Type B pancreatic cell (in vitro differentiated cells): Measurements from ENCODE around the gene CHCHD4. TPM values are rescaled to one million over a fixed set of nuclear protein-coding genes. Genes with fewer than 3 reads are reported as not detected.
"Not testable (repeated sequence)": the region's sequence is repeated elsewhere in the genome, so short reads cannot be mapped to it uniquely, and the experiment has no call there.

Experiments used
- DNase-seq: peaks from one replicate; pipeline ENCODE4 v3.0.0; 2021; ENCODE audit warnings: mixed read lengths; ENCODE audit not compliant: unreplicated experiment; ENCODE audit errors: extremely low spot score
- H3K27ac Mint-ChIP-seq: 2 replicates; pipeline ENCODE4 v1.8.0; 2021; ENCODE audit warnings: mild to moderate bottlenecking, mixed read lengths
- H3K27me3 Mint-ChIP-seq: 2 replicates; pipeline ENCODE4 v1.8.0; 2021; ENCODE audit warnings: mixed read lengths
- H3K36me3 Mint-ChIP-seq: 2 replicates; pipeline ENCODE4 v1.8.0; 2021; ENCODE audit warnings: mixed read lengths
- H3K4me1 Mint-ChIP-seq: one replicate; pipeline ENCODE4 v1.8.0; 2021; ENCODE audit warnings: mixed read lengths; ENCODE audit not compliant: unreplicated experiment
- H3K4me3 Mint-ChIP-seq: 2 replicates; pipeline ENCODE4 v1.8.0; 2021; ENCODE audit warnings: mild to moderate bottlenecking, mixed read lengths
- H3K9me3 Mint-ChIP-seq: 2 replicates; pipeline ENCODE4 v1.8.0; 2021; ENCODE audit warnings: mixed read lengths
- CTCF ChIP-seq: fragments of 200-600 bp; sonication (generic); conservative IDR thresholded peaks from 2 replicates; pipeline ENCODE4 v1.5.0; 2021; ENCODE audit warnings: antibody characterized with exemption, mild to moderate bottlenecking
- total RNA-seq: library from RNA; stranded (reverse); gene quantifications from 2 replicates; pipeline ENCODE4 v1.2.1, GENCODE V29; 2021; ENCODE audit warnings: low replicate concordance

CHCHD4 gene
- total RNA-seq, 1 donor from 2014 or later = 14.1 TPM

GRCh38 chr3:14082108-14082657, 42.5 kb downstream of the CHCHD4 start:
- Mint-ChIP-seq H3K27me3 (peaks cover 13% of the 10 kb centered on the region), H3K9me3 (peaks cover 6% of the 10 kb centered on the region), H3K4me3 (no peak overlapping the region), H3K4me1 (no peaks in the 10 kb centered on the region), H3K36me3 (no peaks in the 10 kb centered on the region), H3K27ac (no peak overlapping the region)
- TF ChIP-seq CTCF = no peak
- DNase-seq = no peak

- TF ChIP-seq CTCF = no peak
- Mint-ChIP-seq H3K9me3 (peaks cover 6% of the 10 kb centered on the region), H3K27ac (no peak overlapping the region), H3K4me1 (no peaks in the 10 kb centered on the region), H3K27me3 (peaks cover 9% of the 10 kb centered on the region), H3K36me3 (no peaks in the 10 kb centered on the region), H3K4me3 (no peak overlapping the region)
- DNase-seq = no peak
These were observed 47.4 kb downstream of the CHCHD4 start for GRCh38 chr3:14077310-14077709.

- H3K27me3 Mint-ChIP-seq, H3K27ac Mint-ChIP-seq, DNase-seq, H3K4me1 Mint-ChIP-seq, H3K36me3 Mint-ChIP-seq, H3K9me3 Mint-ChIP-seq, H3K4me3 Mint-ChIP-seq: not testable (repeated sequence)
These were observed 49.4 kb downstream of the CHCHD4 start for GRCh38 chr3:14075233-14075632.

- no peak for TF ChIP-seq CTCF
- no peaks in the 10 kb centered on the region for H3K4me1 Mint-ChIP-seq
- peaks cover 7% of the 10 kb centered on the region for H3K27me3 Mint-ChIP-seq
- no peak overlapping the region for H3K27ac Mint-ChIP-seq
- H3K36me3 Mint-ChIP-seq = no peaks in the 10 kb centered on the region
- H3K4me3 Mint-ChIP-seq = no peak overlapping the region
- DNase-seq = no peak
- no peaks in the 10 kb centered on the region for H3K9me3 Mint-ChIP-seq
These were observed 59.8 kb downstream of the CHCHD4 start for GRCh38 chr3:14064910-14065309.

GRCh38 chr3:14063152-14063551, 61.5 kb downstream of the CHCHD4 start:
- H3K27ac Mint-ChIP-seq = no peak overlapping the region
- no peak for DNase-seq
- H3K4me3 Mint-ChIP-seq = no peak overlapping the region
- TF ChIP-seq CTCF = no peak
- H3K36me3 Mint-ChIP-seq = no peaks in the 10 kb centered on the region
- H3K27me3 Mint-ChIP-seq = peaks cover 7% of the 10 kb centered on the region
- no peaks in the 10 kb centered on the region for H3K9me3 Mint-ChIP-seq
- no peaks in the 10 kb centered on the region for H3K4me1 Mint-ChIP-seq

Other genes starting within 250 kb of the CHCHD4 start
- 3.4 and 15.1 TPM in 2 replicates for gene WNT7A, start 244.8 kb downstream of the CHCHD4 start, total RNA-seq
- gene TMEM43, start 182 bp upstream of the CHCHD4 start, total RNA-seq = 52.0 and 55.0 TPM in 2 replicates
- 42.9 and 44.2 TPM in 2 replicates for gene XPC, start 53.7 kb upstream of the CHCHD4 start, total RNA-seq
- gene LSM3, start 53.9 kb upstream of the CHCHD4 start, total RNA-seq = 11.6 and 12.4 TPM in 2 replicates